HEK293 (cell line): ENCODE data around the gene DACT3.

Source experiments
- CTCF ChIA-PET: fragments of 350-600 bp; formaldehyde crosslinking; extraction: SDS; loops from one replicate; lab custom pipeline; 2021; ENCODE audit warnings: antibody characterized with exemption; lab: Yijun Ruan, JAX
- POLR2A ChIA-PET: fragments of 300-600 bp; formaldehyde crosslinking; extraction: SDS; loops from one replicate; lab custom pipeline; 2020; ENCODE audit warnings: antibody characterized with exemption, inconsistent platforms; lab: Yijun Ruan, JAX
- H3K27ac ChIP-seq: fragments of 200-500 bp; sonication (Bioruptor generic); 2 replicates; pipeline ENCODE4 v1.5.1; 2014; ENCODE audit warnings: low read depth, low read length, control low read depth, inconsistent platforms; ENCODE audit errors: extremely low read depth
- H3K36me3 ChIP-seq, 2 experiments: fragments of 200-500 bp in 1 of 2; sonication (Bioruptor generic) in 1 of 2; 1 replicate in 1 of 2; 2 replicates in 1 of 2; pipeline ENCODE4 v1.5.1; 2014 to 2017; ENCODE audit warnings: inconsistent platforms in 2 of 2, low read length in 2 of 2; ENCODE audit not compliant: control insufficient read depth in 2 of 2, insufficient read depth in 1 of 2
- H3K4me1 ChIP-seq: fragments of 200-500 bp; sonication (Bioruptor generic); 2 replicates; pipeline ENCODE4 v1.5.1; 2014; ENCODE audit warnings: mild to moderate bottlenecking, low read length, inconsistent platforms; ENCODE audit not compliant: control insufficient read depth, insufficient read depth
- H3K4me3 ChIP-seq: 2 replicates; pipeline ENCODE4 v1.5.1; 2011; ENCODE audit warnings: low read depth, mild to moderate bottlenecking, control low read depth, low read length, moderate library complexity
- H3K9me3 ChIP-seq: fragments of 200-500 bp; sonication (Bioruptor generic); 2 replicates; pipeline ENCODE4 v1.5.1; 2014; ENCODE audit warnings: low read depth, low read length, inconsistent platforms; ENCODE audit not compliant: control insufficient read depth, insufficient read depth
- HOXC10 ChIP-seq: sonication (generic); formaldehyde crosslinking; IDR thresholded peaks from 2 replicates; pipeline ENCODE4 v1.8.1; 2023; ENCODE audit warnings: mild to moderate bottlenecking, missing genetic modification reagents
- INSM2 ChIP-seq: fragments of 450-650 bp; formaldehyde crosslinking; IDR thresholded peaks from 2 replicates; pipeline ENCODE4 v1.5.1; 2016; ENCODE audit warnings: missing biosample characterization, missing genetic modification characterization
- KLF1 ChIP-seq: fragments of 450-650 bp; formaldehyde crosslinking; IDR thresholded peaks from 2 replicates; pipeline ENCODE4 v1.5.1; 2016; ENCODE audit warnings: missing biosample characterization, missing genetic modification characterization
- OSR2 ChIP-seq: fragments of 450-650 bp; formaldehyde crosslinking; IDR thresholded peaks from 2 replicates; pipeline ENCODE4 v1.5.1; 2016; ENCODE audit warnings: missing biosample characterization, missing genetic modification characterization
- PRDM1 ChIP-seq: fragments of 450-650 bp; formaldehyde crosslinking; IDR thresholded peaks from 2 replicates; pipeline ENCODE4; 2016; ENCODE audit warnings: missing biosample characterization, missing genetic modification characterization
- SCRT1 ChIP-seq: fragments of 450-650 bp; formaldehyde crosslinking; IDR thresholded peaks from 2 replicates; pipeline ENCODE4 v1.5.1; 2016; ENCODE audit warnings: missing biosample characterization, missing genetic modification characterization, borderline replicate concordance
- SP2 ChIP-seq: fragments of 450-650 bp; formaldehyde crosslinking; IDR thresholded peaks from 2 replicates; pipeline ENCODE4 v1.5.1; 2016; ENCODE audit warnings: missing biosample characterization, missing genetic modification characterization
- ZBTB17 ChIP-seq: fragments of 450-650 bp; formaldehyde crosslinking; IDR thresholded peaks from 2 replicates; pipeline ENCODE4 v1.5.1; 2016; ENCODE audit warnings: missing biosample characterization, missing genetic modification characterization
- ZBTB8A ChIP-seq: fragments of 450-650 bp; formaldehyde crosslinking; IDR thresholded peaks from 2 replicates; pipeline ENCODE4 v1.5.1; 2016; ENCODE audit warnings: missing biosample characterization, missing genetic modification characterization
- ZFP41 ChIP-seq: fragments of 450-650 bp; formaldehyde crosslinking; IDR thresholded peaks from 2 replicates; pipeline ENCODE4 v1.5.1; 2016; ENCODE audit warnings: missing biosample characterization, missing genetic modification characterization, borderline replicate concordance
- ZFP69B ChIP-seq: fragments of 450-650 bp; formaldehyde crosslinking; IDR thresholded peaks from 2 replicates; pipeline ENCODE4 v1.5.1; 2016; ENCODE audit warnings: missing biosample characterization, missing genetic modification characterization
- ZIC2 ChIP-seq: fragments of 450-650 bp; formaldehyde crosslinking; IDR thresholded peaks from 2 replicates; pipeline ENCODE4 v1.5.1; 2016; ENCODE audit warnings: missing biosample characterization, missing genetic modification characterization
- ZNF10 ChIP-seq: fragments of 450-650 bp; formaldehyde crosslinking; IDR thresholded peaks from 2 replicates; pipeline ENCODE4 v1.5.1; 2017; ENCODE audit warnings: missing biosample characterization, missing genetic modification characterization
- ZNF175 ChIP-seq: fragments of 450-650 bp; formaldehyde crosslinking; IDR thresholded peaks from 2 replicates; pipeline ENCODE4 v1.5.1; 2016; ENCODE audit warnings: missing biosample characterization, missing genetic modification characterization
- ZNF394 ChIP-seq: fragments of 450-650 bp; formaldehyde crosslinking; IDR thresholded peaks from 2 replicates; pipeline ENCODE4 v1.5.1; 2016; ENCODE audit warnings: missing biosample characterization, missing genetic modification characterization, mild to moderate bottlenecking, moderate library complexity, borderline replicate concordance
- ZNF449 ChIP-seq: fragments of 450-650 bp; formaldehyde crosslinking; IDR thresholded peaks from 2 replicates; pipeline ENCODE4 v1.5.1; 2017; ENCODE audit warnings: missing biosample characterization, mild to moderate bottlenecking, missing genetic modification characterization, moderate library complexity
- ZNF521 ChIP-seq: fragments of 450-650 bp; formaldehyde crosslinking; IDR thresholded peaks from 2 replicates; pipeline ENCODE4 v1.5.1; 2017; ENCODE audit warnings: missing biosample characterization, mild to moderate bottlenecking, missing genetic modification characterization
- ZNF530 ChIP-seq: fragments of 450-650 bp; formaldehyde crosslinking; IDR thresholded peaks from 2 replicates; pipeline ENCODE4 v1.5.1; 2016; ENCODE audit warnings: low read depth, missing biosample characterization, missing genetic modification characterization
- ZNF548 ChIP-seq: fragments of 450-650 bp; formaldehyde crosslinking; IDR thresholded peaks from 2 replicates; pipeline ENCODE4 v1.5.1; 2016; ENCODE audit warnings: missing biosample characterization, missing genetic modification characterization
- ZNF623 ChIP-seq: fragments of 450-650 bp; formaldehyde crosslinking; IDR thresholded peaks from 2 replicates; pipeline ENCODE4 v1.5.1; 2016; ENCODE audit warnings: missing biosample characterization, missing genetic modification characterization
- ZNF830 ChIP-seq: fragments of 450-650 bp; IDR thresholded peaks from 2 replicates; pipeline ENCODE4 v1.5.0; 2018; ENCODE audit warnings: missing biosample characterization, missing genetic modification characterization, low read depth, mild to moderate bottlenecking, moderate library complexity
- ZSCAN23 ChIP-seq: fragments of 450-650 bp; formaldehyde crosslinking; IDR thresholded peaks from 2 replicates; pipeline ENCODE4 v1.5.1; 2016; ENCODE audit warnings: missing biosample characterization, missing genetic modification characterization
- ZSCAN4 ChIP-seq: fragments of 450-650 bp; formaldehyde crosslinking; IDR thresholded peaks from 2 replicates; pipeline ENCODE4 v1.5.1; 2017; ENCODE audit warnings: missing biosample characterization, missing genetic modification characterization
- TF ChIP-seq, protein P1 (sequence below): fragments of 450-650 bp; formaldehyde crosslinking; conservative IDR thresholded peaks from 2 replicates; pipeline ENCODE4 v1.5.1; 2016; ENCODE audit warnings: low read depth, missing biosample characterization, missing genetic modification characterization
- TF ChIP-seq, protein P2 (sequence below): fragments of 450-650 bp; formaldehyde crosslinking; IDR thresholded peaks from 2 replicates; pipeline ENCODE4 v1.5.1; 2016; ENCODE audit warnings: missing biosample characterization, missing genetic modification characterization

Gene DACT3

DNA sequence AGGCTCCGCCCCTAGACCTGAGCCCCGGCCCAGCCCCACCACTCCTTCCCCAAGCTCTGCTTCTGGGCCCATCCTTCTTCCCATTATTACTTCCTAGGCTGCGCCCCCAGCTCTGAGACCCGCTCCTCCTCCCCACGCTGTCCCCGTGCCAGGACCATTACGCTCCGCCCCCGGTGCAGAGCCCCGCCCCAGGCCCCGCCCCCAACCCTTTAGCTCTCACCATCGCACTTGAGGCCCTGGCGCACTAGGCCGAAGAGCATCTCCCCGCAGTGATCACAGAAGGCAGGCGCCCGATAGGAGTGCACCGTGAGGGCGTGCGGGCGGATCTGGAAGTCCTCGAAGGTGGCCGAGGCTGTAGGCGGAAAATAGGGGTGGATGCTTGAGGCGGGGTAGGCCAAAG lies 49.7 kb upstream of the DACT3 start:
- Histone ChIP-seq H3K27ac (no peak overlapping the region), H3K36me3 (peaks cover 43 to 51% of the 10 kb centered on the region in 2 experiments), H3K4me3 (no peak overlapping the region), H3K4me1 (peaks cover 15% of the 10 kb centered on the region), H3K9me3 (no peaks in the 10 kb centered on the region)
- CTCF ChIA-PET = interaction anchor here (0.8 to 1.0 kb wide), 5 partner anchors 17 to 47 kb away, joined by 3 read pairs; no protein-coding TSS in a partner anchor
- POLR2A ChIA-PET = interaction anchor here (0.6 to 0.7 kb wide), 2 partner anchors 23 to 66 kb away, joined by 3 to 4 read pairs; no protein-coding TSS in a partner anchor
- TF ChIP-seq PRDM1 (no peak), HOXC10 (no peak), KLF1 (tag by site-specific recombination) (peak; percentile 67; the same call in 1 of the 2 replicates), ZSCAN4 (tag by site-specific recombination) (no peak), ZNF530 (tag by site-specific recombination) (no peak), SP2 (tag by site-specific recombination) (peak; percentile 23; the same call in 1 of the 2 replicates), ZNF548 (no peak), INSM2 (no peak), ZNF394 (no peak)
- TF ChIP-seq, all 188 proteins: peak for 2

DNA sequence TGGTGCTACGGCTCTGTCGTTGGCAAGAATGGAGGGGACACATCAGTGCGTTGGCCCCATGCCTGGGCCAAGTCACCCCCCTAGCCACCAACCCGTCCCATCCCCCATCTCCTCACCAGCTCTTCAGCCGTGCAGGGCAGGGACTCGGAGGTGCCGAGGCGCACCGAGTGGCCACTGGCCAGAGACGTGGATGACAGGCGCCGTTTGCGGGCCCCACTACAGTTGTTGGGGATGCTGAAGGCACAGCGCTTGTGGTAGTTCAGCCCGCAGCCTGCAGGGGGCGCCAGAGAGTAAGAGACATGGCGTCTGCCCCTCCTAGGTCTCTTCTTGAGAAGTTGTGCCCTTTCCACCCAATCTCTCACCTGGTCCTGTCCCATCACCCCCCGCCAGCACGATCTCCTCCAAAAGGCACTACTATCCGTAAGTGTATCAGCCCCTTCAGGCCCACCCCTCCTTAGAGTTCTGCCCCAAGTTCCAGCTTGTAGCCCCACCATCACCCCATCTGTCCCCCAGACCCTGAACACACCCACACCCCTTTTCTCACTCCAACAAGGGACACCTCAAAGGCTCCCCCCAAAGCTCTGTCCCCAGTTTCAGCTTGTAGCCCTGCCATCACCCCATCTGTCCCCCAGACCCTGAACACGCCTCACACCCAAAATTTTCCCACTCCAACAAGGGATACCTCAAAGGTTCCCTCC lies 43.5 kb upstream of the DACT3 start:
- no peaks in the 10 kb centered on the region for H3K4me1 ChIP-seq
- ChIA-PET POLR2A (interaction anchor here (0.6 kb wide), 1 partner anchor 11 kb away, joined by 5 read pairs; no protein-coding TSS in a partner anchor), CTCF (interaction anchor here (0.6 to 4.5 kb wide), 47 partner anchors 10 to 759 kb away, joined by 3 to 69 read pairs (median 4); partner anchors contain the start of gene DACT3)
- H3K4me3 ChIP-seq = no peak overlapping the region
- no peak overlapping the region for H3K27ac ChIP-seq
- H3K9me3 ChIP-seq = no peaks in the 10 kb centered on the region
- H3K36me3 ChIP-seq = peaks cover 75 to 80% of the 10 kb centered on the region in 2 experiments
- no peak for TF ChIP-seq ZFP41 (tag by site-specific recombination)
- peak; percentile 86 for TF ChIP-seq ZFP69B
- TF ChIP-seq ZNF830 (tag by site-specific recombination) = no peak
- TF ChIP-seq, protein P1, sequence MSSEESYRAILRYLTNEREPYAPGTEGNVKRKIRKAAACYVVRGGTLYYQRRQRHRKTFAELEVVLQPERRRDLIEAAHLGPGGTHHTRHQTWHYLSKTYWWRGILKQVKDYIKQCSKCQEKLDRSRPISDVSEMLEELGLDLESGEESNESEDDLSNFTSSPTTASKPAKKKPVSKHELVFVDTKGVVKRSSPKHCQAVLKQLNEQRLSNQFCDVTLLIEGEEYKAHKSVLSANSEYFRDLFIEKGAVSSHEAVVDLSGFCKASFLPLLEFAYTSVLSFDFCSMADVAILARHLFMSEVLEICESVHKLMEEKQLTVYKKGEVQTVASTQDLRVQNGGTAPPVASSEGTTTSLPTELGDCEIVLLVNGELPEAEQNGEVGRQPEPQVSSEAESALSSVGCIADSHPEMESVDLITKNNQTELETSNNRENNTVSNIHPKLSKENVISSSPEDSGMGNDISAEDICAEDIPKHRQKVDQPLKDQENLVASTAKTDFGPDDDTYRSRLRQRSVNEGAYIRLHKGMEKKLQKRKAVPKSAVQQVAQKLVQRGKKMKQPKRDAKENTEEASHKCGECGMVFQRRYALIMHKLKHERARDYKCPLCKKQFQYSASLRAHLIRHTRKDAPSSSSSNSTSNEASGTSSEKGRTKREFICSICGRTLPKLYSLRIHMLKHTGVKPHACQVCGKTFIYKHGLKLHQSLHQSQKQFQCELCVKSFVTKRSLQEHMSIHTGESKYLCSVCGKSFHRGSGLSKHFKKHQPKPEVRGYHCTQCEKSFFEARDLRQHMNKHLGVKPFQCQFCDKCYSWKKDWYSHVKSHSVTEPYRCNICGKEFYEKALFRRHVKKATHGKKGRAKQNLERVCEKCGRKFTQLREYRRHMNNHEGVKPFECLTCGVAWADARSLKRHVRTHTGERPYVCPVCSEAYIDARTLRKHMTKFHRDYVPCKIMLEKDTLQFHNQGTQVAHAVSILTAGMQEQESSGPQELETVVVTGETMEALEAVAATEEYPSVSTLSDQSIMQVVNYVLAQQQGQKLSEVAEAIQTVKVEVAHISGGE = no peak
- TF ChIP-seq ZNF623 (tag by site-specific recombination) = no peak
- no peak for TF ChIP-seq ZNF175 (tag by site-specific recombination)
- 0 out of 2 replicates have a peak, but pooled peaks have one; percentile 17 for TF ChIP-seq SCRT1
- TF ChIP-seq ZIC2 = no peak
- no peak for TF ChIP-seq ZBTB8A (tag by site-specific recombination)
- no peak for TF ChIP-seq ZSCAN23
- no peak for TF ChIP-seq ZNF449 (tag by site-specific recombination)
- TF ChIP-seq ZNF10 (tag by site-specific recombination) = no peak
- no peak for TF ChIP-seq ZBTB17 (tag by site-specific recombination)
- no peak for TF ChIP-seq OSR2 (tag by site-specific recombination)
- TF ChIP-seq ZNF521 (tag by site-specific recombination) = no peak
- TF ChIP-seq, protein P2, sequence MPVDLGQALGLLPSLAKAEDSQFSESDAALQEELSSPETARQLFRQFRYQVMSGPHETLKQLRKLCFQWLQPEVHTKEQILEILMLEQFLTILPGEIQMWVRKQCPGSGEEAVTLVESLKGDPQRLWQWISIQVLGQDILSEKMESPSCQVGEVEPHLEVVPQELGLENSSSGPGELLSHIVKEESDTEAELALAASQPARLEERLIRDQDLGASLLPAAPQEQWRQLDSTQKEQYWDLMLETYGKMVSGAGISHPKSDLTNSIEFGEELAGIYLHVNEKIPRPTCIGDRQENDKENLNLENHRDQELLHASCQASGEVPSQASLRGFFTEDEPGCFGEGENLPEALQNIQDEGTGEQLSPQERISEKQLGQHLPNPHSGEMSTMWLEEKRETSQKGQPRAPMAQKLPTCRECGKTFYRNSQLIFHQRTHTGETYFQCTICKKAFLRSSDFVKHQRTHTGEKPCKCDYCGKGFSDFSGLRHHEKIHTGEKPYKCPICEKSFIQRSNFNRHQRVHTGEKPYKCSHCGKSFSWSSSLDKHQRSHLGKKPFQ (tag by site-specific recombination) = no peak
